ENCODE data around the gene SREK1. TPM values are rescaled to one million over a fixed set of nuclear protein-coding genes. Genes with fewer than 3 reads are reported as not detected.

Gene SREK1
- total RNA-seq, 2 donors from 2014 or later, result 65.2 to 67.5 TPM

DNA sequence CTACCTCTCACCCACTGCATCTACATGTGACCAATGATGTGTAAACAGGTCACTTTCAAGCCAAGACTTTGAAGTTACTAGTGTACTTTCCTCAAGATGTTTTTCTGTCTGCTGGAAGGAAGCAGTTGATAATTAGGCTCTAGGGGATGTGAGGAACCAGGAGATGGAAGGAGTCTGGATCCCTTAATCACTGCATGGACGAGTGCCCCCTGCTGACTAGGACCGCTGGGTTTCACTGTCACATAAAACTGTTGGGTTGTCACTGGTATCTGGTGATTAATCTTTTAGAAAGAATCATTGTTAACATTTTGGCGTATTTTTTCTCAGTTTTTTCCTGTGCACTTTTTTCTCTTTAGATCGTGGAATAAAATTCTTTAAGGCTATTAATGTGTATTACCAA, 79.5 kb downstream of the SREK1 start:
- intact Hi-C loops (cut with DNase I), result loop anchor here (5.0 kb wide), 1 partner anchor 51 kb away; no protein-coding TSS in a partner anchor

DNA sequence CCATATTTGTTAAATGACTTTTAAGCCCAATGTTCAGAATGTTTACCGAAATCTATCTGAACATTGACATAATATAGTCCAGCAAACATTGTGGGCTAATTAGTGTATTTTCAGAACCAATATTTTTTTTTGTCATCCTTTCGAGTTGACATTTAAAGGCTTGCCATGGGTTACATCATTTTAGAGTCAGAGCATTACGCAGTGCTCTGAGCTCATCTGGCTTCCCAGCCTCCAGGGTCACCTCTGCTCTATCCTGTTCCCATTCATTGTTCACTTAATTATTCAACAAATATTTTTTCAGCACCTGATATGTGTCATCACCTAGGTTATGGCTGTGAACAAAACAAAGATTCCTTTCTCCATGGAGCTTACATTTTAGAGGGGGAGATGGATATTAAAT, 80.2 kb downstream of the SREK1 start:
- no peak overlapping the region for H3K27ac ChIP-seq
- intact Hi-C loops (cut with DNase I), result loop anchor here (5.0 kb wide), 1 partner anchor 52 kb away; no protein-coding TSS in a partner anchor
- H3K9me3 ChIP-seq, result no peaks in the 10 kb centered on the region
- H3K4me3 ChIP-seq, result no peak overlapping the region
- no peak for DNase-seq (ENCODE audit: low spot score)
- no peaks in the 10 kb centered on the region for H3K36me3 ChIP-seq
- H3K27me3 ChIP-seq (replicated peaks; ENCODE audit: insufficient read depth), result no peaks in the 10 kb centered on the region
- 91% methylated on average over 3 of the region's 3 CpGs for WGBS
- H3K4me1 ChIP-seq (replicated peaks), result no peaks in the 10 kb centered on the region
- TF ChIP-seq, protein P1, sequence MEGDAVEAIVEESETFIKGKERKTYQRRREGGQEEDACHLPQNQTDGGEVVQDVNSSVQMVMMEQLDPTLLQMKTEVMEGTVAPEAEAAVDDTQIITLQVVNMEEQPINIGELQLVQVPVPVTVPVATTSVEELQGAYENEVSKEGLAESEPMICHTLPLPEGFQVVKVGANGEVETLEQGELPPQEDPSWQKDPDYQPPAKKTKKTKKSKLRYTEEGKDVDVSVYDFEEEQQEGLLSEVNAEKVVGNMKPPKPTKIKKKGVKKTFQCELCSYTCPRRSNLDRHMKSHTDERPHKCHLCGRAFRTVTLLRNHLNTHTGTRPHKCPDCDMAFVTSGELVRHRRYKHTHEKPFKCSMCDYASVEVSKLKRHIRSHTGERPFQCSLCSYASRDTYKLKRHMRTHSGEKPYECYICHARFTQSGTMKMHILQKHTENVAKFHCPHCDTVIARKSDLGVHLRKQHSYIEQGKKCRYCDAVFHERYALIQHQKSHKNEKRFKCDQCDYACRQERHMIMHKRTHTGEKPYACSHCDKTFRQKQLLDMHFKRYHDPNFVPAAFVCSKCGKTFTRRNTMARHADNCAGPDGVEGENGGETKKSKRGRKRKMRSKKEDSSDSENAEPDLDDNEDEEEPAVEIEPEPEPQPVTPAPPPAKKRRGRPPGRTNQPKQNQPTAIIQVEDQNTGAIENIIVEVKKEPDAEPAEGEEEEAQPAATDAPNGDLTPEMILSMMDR (IDR thresholded peaks at IDR 0.05), result no peak
- no peak for TF ChIP-seq POLR2AphosphoS5 (IDR thresholded peaks at IDR 0.05)
- no peak for TF ChIP-seq POLR2A (IDR thresholded peaks at IDR 0.05)

More for the DNA sequence above, 79.5 kb downstream of the SREK1 start:
- no peaks in the 10 kb centered on the region for H3K27me3 ChIP-seq (replicated peaks; ENCODE audit: insufficient read depth)
- H3K36me3 ChIP-seq, result no peaks in the 10 kb centered on the region
- H3K4me1 ChIP-seq (replicated peaks), result no peaks in the 10 kb centered on the region
- H3K9me3 ChIP-seq, result no peaks in the 10 kb centered on the region
- TF ChIP-seq POLR2A (IDR thresholded peaks at IDR 0.05), result no peak
- TF ChIP-seq, protein P1 (IDR thresholded peaks at IDR 0.05), result peak in 3 of 4 experiments; percentile 28 to 44 (median 41)
- WGBS, result 46% methylated on average over 4 of the region's 4 CpGs
- H3K27ac ChIP-seq, result no peak overlapping the region
- peak; percentile 21 for DNase-seq (ENCODE audit: low spot score)
- H3K4me3 ChIP-seq, result no peak overlapping the region

DNA sequence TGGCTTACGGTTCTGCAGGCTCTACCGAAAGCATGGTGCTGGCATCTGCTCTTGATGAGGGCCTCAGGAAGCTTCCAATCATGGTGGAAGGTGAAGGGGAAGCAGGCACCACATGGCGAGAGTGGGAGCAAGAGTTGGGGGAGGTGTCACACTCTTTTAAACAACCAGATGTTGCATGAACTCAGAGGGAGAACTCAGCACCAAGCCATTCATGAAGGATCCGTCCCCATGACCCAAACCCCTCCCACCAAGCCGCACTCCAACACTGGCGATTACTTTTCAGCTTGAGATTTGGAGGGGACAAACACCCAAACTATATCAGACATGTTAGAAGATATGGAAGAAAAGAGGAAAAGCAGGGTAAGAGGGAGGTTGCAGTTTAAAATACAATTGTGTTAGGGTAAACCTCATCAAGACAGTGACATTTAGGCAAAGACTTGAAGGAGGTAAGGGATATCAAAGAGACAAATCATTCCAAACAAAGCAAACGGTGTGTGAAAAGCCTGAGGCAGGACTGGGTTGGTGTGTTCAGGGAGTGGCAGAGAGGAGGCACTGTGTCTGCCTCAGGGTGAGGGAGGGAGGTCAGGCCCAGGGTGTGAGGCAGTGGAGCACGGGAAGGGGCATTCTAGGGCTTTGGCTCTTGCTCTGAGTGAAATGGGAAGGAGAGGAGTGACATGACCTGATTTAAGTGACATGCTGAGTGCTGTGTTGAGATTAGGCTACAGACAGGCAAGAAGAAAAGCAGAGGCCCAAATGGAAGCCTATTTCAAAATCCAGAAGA, 80.9 kb downstream of the SREK1 start:
- Histone ChIP-seq H3K9me3 (no peaks in the 10 kb centered on the region), H3K36me3 (no peaks in the 10 kb centered on the region), H3K4me1 (replicated peaks) (no peaks in the 10 kb centered on the region), H3K27me3 (replicated peaks; ENCODE audit: insufficient read depth) (no peaks in the 10 kb centered on the region), H3K27ac (no peak overlapping the region), H3K4me3 (no peak overlapping the region)
- WGBS, result 87% methylated on average over 8 of the region's 8 CpGs
- DNase-seq (ENCODE audit: low spot score), result no peak
- intact Hi-C loops (cut with DNase I), result loop anchor here (5.0 kb wide), 1 partner anchor 53 kb away; no protein-coding TSS in a partner anchor
- TF ChIP-seq, protein P1 (IDR thresholded peaks at IDR 0.05), result no peak
- TF ChIP-seq POLR2A (IDR thresholded peaks at IDR 0.05), result no peak
- no peak for TF ChIP-seq POLR2AphosphoS5 (IDR thresholded peaks at IDR 0.05)

DNA sequence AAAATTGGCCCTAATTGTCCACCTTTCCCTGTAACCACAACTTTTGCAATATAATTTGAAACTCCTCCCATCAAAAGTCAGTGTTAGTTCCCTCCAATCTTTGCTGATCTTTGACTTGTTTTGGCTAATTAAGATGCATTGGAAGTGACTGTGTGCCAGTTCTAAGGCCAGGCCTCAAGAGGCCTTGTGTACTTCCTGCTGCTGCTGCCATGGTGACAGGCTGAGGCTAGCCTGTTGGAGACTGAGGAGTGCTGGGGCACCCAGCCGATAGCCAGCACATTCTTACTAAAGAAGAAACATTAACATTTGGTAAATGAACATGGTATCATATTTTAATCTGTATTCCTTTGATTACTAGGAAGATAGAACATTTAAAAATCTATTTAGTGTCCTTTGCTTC, 86.5 kb downstream of the SREK1 start:
- DNase-seq (ENCODE audit: low spot score), result no peak
- Histone ChIP-seq H3K27ac (no peak overlapping the region), H3K36me3 (no peaks in the 10 kb centered on the region), H3K27me3 (replicated peaks; ENCODE audit: insufficient read depth) (no peaks in the 10 kb centered on the region), H3K4me3 (no peak overlapping the region), H3K4me1 (replicated peaks) (no peaks in the 10 kb centered on the region), H3K9me3 (no peaks in the 10 kb centered on the region)
- intact Hi-C loops (cut with DNase I), result no loop called here
- WGBS, result 69% methylated on average over 1 of the region's 1 CpG
- TF ChIP-seq POLR2AphosphoS5 (IDR thresholded peaks at IDR 0.05), result no peak
- TF ChIP-seq, protein P1 (IDR thresholded peaks at IDR 0.05), result no peak
- TF ChIP-seq POLR2A (IDR thresholded peaks at IDR 0.05), result no peak

DNA sequence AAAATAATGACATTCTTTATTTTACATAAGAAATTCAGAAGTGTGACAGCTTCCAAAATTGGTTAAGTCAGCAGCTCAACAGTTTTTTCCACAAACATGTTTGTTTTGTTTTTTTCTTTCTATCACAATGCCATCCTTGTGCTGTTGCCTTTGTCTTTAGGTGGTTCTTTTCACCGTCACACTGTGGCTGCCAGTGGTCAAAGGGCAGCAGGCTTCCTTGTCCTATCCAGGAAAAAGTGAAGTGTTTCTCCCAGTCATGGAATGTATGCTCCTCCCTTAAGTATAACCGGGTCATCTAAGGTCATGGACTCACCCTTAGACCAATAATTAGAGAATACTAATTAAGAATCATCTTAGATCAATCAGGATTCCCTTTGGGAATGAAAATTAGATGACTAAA, 87.4 kb downstream of the SREK1 start:
- H3K4me1 ChIP-seq (replicated peaks), result no peaks in the 10 kb centered on the region
- no peak overlapping the region for H3K4me3 ChIP-seq
- TF ChIP-seq, protein P1 (IDR thresholded peaks at IDR 0.05), result no peak
- TF ChIP-seq POLR2AphosphoS5 (IDR thresholded peaks at IDR 0.05) (no peak), POLR2A (IDR thresholded peaks at IDR 0.05) (no peak)
- no peaks in the 10 kb centered on the region for H3K36me3 ChIP-seq
- H3K27me3 ChIP-seq (replicated peaks; ENCODE audit: insufficient read depth), result no peaks in the 10 kb centered on the region
- H3K27ac ChIP-seq, result no peak overlapping the region
- intact Hi-C loops (cut with DNase I), result no loop called here
- WGBS, result 86% methylated on average over 2 of the region's 2 CpGs
- H3K9me3 ChIP-seq, result no peaks in the 10 kb centered on the region
- DNase-seq (ENCODE audit: low spot score), result no peak

Measured in prostate gland (tissue), 2 donors.